Measurements from ENCODE around the gene MET.

Gene MET

DNA sequence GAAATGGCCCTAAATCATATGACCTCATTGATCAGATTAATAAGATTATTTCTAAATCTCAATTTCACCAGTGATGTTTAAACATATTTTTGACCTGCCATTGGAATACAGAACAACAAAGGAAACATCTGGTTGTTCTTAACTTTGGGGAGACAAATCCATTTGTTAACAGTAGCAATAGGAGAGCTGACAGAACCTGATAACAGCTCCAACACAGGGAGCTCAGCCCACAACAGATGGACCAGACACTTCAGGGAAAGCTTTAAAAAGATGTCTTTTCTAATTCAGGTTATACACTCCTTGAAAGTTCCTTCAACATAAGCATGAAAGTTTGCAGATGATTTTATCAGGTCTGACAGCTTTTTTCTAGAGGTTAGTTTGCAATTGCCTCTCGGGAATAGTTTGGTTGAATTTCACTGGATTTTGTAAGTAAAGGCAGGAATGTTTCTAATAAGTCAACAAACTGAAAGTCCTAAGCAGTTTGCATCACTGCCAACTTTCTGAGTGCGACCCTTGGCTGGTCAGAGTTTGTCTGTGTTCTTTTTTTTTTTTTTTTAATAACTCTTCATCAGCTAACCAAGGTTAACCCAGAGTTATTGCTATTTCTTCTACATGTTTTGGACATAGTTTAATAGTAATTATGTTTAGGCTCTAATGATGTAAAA is 6.5 kb upstream of the MET start:
- DNase-seq: no peak

DNA sequence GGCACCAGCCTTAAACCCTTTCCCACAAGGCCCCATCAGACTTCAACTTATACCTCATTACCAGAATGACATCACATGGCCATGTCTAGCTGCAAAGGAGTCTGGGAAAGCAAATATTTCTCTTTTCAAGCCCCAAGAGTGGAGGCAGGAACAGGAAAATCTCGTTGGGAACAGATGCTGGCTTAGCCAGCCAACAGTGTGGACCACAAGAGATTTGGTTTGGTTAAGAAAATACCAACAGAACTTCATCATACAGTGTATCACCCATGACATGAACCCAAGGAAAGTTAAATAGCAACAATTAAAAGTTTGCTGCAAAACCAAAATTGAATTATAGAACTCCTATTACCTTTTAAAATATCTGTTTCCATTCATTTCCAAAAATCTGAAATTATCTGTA is 2.2 kb upstream of the MET start:
- DNase-seq: no peak

DNA sequence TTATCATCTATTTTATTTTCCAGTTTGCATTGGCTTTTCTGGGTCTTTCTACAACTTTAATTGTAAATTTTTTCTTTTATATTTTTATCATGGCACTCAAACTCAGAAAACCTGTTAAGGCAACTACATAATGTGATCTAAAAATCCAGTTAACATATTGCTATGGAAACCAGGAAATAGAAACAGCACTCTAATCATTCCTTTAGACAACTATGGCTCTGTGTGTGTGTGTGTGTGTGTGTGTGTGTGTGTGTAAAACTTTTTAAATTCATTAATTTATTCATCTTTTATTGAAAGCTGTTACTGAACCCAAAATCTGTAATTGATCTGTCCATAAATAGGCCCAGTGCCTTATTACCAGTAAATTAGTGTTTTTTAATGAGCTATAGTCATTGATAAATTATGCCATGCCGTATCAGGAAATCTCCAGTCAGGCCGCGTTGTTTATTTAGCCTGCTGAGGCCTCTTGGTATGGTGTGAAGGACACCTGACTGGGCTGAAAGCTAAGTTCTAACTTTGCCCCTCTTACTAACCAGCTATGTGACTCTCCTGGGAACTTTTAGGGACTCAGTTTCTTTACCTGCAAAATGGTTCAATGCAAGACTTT is 1.5 kb upstream of the MET start:
- DNase-seq: no peak

DNA sequence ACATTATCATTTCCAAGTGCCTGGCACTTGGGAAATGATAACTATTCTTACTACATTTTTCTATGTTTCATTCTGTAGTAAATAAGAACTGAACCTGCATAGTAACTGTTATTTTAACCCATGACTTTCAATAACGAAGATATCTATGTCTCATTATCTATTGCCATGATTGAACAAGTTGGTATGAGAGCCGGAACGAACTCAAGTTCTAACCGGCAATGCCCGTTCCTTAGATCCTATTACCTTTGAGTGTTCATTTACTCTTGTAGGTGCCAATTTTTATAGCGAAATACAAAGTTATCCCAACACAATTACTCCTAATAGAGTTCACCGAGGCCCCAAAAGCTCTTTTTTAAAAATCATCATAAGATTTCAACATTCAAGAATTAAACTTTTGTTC is 885 bp upstream of the MET start:
- DNase-seq: no peak

DNA sequence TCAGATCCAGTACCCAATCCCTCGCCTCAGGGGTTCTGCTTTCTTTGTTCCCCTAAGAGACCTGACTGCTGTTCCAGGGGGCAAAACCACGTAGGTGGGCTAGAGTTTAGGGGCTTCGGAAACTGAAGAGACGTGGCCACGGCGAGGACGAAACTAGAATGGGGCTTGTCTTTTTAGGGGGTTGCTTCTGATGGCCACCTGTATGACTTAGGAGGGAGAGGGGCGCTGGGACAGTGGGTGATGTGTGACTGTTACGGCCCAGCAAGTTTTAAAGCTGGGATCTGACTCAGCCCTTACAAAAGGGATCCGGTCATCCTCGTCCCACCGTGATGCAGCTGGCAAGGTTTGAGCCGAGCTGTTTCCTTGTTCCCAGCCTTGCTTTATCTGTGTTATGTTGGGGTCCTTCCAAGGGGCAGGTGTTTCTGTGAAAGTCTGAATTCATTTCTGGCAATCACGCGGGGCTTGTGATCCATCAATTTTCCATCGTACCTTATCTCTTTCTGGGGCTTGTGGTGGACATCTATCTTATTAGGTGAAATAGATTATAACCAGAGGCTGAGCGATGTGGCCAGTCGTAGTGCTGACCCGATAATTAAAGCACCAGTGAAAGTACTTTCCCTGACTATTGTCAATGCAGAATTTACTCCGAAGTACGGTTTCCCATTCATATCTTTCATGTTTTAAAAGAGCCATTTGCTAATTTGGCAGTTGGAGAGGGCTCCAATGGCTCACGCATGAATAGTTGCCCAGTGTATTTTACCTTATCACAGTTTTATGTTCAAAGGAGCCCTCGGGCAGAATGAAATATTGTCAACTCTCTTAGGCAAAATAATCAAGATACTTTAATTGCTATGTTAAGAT is 830 bp downstream of the MET start:
- DNase-seq: no peak

DNA sequence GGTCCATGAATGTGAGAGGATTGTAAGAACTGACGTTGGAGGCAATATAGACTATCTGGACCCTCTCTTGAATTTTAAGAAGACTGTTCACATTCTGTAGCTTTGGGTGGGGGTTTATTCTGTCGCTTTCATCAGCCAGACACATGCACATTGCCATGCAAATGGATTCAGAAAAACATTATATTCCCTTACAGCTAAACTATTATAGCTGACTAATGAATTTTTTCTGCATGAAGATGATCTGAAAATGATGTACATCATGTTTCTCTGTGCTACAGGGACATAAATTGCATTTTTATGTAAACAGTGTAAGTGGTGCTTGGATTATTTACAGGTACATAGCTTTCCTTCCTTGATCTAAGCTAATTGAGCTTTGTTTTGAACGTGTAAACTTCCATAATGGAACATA is 1.5 kb downstream of the MET start:
- DNase-seq: no peak

DNA sequence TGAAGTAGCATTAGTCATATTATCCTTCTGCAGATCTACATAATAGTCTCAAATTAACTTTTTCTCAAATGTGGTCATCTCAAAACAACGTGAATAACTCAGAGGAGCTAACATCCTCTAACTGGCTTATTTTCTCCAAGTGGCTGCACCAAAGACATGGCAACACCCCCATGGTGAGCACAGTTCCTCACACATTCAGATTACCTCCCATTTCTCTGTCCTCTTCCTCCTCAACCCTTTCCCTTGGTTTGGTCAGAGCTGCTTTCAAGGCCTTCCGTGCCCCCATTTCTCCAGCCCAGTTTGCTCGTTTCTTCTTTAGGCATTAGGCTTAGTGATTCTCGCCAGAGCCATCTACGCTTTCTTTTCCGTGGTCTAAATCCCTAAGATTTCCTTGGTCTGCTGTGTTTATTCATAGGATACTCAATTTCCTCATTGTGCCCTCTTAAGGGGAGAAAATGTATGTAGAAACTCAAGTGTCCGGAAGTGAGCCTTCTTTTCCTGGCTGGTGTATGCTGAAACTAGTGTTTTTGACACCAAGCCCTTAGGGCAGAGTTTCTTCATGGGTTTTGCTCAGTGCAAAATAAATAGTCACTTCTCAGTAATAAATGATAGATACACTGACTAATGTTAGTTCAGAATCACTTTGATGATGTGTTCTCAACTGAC is 2.6 kb downstream of the MET start:
- no peak for DNase-seq

DNA sequence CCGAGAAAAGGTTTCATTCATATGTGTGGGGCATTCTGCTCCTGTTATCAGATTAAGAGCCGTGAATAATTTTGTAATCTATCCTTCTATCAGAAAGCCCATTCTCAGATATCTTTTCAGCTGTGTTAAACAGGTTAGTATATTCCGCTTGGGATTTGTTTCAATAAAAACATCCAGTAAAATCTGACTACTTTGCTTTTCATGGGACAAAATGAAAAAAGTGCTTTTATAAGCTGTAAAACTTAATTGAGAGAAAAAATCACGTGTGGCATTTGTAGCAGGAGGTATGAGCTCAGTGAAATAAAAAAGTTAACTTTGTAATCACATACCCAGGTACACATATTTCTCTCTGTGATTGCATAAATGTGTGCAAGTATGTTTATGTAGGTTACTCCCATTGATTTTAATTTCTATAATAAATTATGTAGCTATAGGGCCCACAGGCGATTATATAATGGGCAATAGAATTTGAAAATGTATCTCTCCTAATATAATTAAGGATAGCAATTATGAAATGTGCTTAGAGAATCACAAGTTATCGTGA is 3.9 kb downstream of the MET start:
- no peak for DNase-seq

DNA sequence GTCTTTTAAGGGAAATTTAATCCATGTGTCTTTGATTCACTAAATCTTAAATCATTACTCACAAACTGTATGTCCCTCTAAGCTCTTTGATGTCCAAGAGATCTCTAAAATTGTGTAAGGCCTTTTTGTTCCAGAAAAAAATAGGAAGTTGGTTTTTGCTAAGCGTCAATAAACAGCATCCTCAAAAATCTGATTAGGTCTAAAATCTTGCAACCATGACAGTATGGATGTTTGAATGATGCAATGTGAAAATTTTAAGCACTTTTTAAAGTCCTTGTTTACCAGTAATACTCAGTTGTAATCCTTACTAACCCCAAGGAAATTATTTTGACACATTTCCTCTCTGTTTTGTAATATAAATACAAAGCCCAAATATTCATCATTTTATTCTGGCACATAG is 6.8 kb downstream of the MET start:
- no peak for DNase-seq

DNA sequence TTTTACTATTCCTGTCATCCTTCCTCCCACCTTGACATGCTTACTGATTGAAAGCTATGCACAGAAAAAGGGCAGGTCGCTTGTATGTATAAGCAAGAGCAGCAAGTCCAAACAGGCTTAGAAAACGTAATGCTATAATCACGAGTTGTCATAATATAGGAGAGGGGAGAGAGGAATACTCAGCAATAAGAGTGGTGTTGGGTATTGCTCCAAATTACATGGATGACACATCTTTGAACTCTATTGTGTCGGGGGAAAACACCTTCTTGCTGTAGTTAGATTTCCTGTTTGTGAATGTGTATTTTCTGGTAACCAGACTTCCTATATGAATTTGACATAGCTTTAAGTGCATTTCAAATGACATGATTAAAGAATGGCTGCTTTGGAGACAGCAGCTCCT is 7.5 kb downstream of the MET start:
- no peak for DNase-seq

DNA sequence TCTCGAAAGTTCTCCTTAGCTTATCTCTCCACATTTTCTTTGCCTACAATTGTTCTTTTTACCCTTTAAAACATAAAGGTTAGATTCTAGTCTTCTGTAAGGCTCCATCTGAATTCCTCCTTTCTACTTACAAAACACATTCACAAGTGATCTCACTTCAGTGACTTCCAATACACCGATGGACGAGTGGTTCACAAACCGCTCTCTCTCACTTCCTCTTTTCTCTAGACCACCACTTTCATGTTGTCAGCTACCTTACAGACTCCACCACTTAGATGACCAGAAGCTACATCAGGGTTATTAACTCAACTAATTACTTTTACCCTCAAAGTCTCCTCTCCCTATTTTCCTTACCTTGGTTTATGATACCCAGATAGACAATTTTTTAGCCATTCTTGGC is 11.8 kb downstream of the MET start:
- no peak for DNase-seq

DNA sequence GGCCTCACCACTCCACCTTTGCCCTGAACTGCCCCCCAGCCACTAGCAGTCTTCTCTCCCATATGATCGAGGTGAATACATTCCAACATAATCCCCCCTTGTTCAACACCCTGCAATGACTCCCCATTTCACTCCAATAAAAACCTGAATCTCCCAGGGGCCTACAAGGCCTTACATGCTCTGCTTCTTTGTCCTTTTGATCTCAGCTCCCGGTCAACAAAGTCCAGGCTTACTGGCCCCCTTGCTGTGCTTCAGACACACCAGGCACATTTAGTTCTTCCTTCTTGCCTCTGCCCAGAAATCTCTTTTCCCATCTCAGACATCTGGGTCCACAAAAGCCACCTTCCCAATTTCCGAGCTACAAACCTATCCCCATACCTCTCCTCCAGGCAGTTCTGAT is 14.0 kb downstream of the MET start:
- DNase-seq: no peak

DNA sequence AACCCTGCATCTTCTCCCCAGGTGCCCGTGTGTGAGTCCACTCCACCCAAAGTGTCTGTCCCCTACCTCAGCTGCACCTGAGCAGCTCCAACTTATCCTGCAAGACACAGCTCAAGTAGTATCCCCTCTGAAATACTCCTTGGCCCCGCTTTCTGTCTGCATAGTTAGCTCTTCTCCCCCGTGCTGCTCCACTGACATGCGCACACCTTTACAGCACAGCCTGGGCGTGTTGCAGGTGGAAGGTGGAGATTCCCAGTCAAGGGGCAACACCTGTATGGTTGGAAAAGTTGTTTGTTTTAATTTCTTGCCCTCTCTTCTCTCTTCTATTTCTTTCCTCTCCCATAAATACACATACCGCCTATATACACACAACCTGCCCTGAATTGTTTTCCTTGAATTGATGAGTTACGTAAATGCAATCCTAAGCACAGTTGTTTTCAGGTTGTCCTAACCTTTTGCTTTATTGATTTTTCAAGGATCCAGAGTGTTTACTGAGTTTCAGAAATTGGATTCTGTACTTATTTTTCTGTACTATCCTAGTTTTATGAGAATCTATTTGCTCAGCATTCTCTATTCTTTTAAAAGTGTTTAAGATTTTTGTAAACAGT is 14.9 kb downstream of the MET start:
- no peak for DNase-seq

DNA sequence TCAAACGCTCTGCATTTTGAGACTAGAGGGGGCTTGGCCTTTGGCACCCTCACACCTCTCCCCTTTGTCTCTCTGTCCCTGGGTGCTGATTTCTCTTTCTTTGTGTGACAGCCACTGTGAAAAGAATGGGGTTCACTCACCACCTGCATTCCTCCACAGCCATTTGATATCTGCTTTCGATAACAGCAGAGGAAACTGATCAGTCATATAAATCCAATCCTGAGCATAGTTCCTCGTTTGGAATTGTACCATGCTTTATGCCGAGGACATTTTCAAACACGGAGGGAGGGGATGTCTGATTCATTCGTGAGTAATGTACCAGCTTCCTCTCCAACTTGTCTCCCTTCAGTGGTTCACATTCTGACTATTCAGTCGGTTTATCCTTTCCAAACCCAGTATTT is 15.8 kb downstream of the MET start:
- DNase-seq: no peak

DNA sequence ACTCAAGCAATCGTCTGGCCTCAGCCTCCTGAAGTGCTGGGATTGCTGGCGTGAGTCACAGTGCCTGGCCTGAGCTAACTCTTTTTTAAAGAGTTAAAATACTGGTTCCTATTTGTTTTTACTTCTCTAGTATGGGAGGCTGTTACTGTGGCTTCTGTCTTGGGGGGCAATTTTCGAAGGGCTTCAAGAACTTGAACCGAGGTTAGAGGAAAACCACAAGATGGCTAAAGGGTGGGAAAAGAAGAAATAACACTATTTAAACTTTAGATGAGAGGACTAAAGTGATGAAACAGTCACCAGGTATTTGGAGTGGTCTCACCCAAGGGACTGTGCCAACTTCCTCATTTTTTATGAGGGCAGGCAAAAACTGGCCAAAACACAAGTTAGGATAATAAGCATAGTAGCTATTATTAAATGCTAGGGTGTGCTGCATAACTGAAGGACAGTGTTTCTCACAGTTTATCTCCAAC is 17.8 kb downstream of the MET start:
- no peak for DNase-seq

DNA sequence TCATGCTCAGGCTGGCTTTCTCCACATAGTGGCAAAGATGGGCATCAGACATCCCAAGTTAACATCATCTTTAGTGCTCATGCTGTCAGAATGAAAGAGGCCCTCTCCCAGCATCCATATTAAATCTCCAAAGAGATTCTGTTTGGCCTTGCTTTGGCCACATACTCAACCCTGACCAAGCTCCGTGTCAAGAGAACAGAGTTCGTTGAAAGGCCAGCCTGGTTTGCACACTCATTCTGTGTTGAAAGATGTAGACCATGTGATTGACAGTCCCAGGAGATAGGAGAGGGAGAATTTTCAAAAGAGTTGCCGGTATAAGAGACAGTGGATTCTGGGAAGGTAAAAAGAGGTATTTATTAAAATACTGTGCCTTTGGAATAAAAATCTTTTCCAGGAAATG is 19.7 kb downstream of the MET start:
- DNase-seq: no peak

DNA sequence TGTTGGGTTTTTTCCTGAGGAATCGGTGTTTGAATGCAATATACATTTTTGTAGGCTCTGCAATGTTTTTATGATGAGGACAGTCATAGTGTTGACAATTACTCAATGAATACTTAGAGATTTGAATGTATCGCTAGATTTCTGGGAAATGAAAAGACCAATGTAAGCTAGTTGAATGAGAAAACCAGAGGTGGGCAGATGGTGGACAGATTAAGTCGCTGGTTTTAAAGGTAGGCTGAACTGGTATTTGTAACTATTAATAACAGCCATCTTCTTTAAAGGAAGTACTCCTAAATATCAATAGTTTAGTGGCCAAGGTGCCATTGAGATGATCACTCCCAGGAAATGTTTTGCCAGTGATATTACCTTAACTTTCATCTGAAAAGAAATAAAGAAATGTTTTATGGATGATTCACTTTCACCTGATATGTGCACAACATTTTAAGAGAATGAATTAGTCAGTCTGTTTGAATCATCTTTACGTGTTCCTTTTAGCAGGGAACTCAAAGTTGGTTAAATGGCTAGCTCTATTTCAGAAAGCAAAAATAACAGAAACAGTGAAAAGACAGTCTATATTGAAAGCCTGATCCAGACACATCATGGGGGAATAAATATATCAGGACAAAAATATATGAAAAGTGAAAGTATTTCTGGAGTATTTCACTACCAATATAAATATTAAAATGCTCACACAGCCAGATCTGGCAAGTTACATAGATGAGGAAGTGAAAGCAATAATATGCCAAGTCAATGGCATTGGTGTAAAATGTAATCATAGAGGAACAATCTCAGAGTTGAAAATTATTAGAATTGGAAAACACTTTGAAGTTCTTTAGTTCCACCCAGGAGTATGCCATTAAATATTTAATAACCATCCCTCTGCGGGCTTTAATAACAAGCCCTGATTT is 20.7 kb downstream of the MET start:
- DNase-seq: no peak

DNA sequence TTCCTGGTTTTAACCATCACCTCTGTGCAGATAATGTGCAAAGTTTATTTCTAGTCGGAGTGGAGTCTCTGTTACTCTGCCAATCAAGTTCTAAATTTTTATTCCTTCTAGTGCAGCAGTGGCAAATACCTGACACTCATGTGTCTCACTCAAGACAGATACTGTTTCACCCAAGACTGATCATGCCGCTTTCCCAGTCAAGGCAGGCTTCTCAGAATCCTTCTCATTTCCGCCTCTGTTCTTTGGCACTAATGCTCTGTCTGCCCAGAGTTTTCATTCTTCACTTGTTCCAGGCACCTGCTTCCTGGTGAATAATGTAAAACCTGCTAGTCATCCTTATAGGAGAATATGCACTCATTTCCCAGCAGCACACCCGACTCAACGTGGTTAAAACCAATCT is 24.7 kb downstream of the MET start:
- DNase-seq: no peak

DNA sequence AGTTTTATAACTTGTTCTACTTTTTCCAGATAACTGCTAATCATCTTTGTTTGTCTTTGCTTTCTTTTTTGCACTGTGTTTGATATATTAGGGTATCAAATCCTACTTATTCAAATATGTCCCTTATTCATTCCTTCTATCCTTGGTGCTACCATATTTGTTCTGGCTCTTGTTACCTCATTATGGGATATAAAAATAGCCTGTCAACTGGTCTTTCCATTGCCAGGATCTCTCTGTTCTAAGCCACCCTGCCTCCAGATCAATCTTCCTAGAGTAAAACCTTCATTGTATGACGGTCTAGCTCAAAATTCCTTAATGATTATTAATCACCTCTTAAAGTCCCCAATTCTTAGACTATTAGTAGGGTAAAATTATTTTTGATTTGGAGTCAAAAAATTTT is 25.2 kb downstream of the MET start:
- DNase-seq: no peak

DNA sequence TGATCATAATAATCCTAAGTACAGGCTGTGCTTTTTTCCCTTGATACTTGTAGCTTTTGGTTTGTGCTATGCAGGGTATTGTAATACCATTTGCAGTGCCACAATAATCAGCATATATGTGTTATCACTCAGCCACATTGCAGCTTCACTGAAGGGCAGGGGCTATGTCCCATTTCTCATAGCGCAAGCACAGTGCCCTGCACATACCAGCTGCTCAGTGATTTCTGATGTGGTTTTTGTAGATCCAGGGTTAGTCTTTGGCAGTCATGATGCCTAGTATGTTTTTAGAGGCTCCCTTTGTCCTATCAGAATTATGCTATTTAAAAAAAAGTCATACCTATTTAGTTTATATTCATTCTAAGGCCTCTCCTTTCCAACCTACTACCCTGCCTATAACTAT is 25.8 kb downstream of the MET start:
- DNase-seq: no peak

DNA sequence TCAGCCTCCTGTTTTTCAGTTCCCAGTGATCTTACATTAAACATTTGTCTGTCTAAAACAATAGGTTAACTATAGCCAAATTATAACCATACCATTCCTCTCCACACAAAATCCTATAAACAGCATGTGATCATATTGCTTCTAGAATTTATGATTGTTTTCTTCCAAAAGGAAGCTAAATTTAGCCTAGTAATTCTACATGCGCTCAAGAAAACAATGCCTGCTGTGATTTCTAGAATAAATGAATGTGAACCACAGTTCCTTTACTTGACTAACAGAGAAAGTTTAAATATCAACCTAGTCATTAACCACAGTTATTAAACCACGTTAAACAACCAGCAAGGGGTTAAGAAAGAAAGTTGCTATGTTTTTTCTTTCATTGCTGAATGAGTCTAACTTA is 26.4 kb downstream of the MET start:
- DNase-seq: no peak
